ENCODE measurements around the gene CRELD2. TPM values are rescaled to one million over a fixed set of nuclear protein-coding genes. Genes with fewer than 3 reads are reported as not detected.
A peak's percentile ranks its signal among the peaks of the same experiment; 100 is the strongest.

The CRELD2 gene
- total and polyA plus RNA-seq, 2 of the 13 experiments (the other 11 are each of a cell fraction or from before 2014, with no cell fraction given) = 17.2 to 44.7 TPM

GRCh38 chr22:49906071-49906798 is 12.2 kb upstream of the CRELD2 start:
- ATAC-seq = no peak
- Histone ChIP-seq H2AFZ (ENCODE audit: low read length) (no peak overlapping the region), H3K36me3 (replicated peaks in 1 of 2; ENCODE audit: control insufficient read depth in 1 of 2, insufficient read depth in 2 of 2, low read length in 2 of 2) (peaks cover 7 to 36% of the 10 kb centered on the region in 2 experiments; a peak in 4 of 5 replicates), H3K9ac (ENCODE audit: insufficient read depth, low read depth, low read length) (no peak overlapping the region), H3K4me1 (ENCODE audit: insufficient read depth, low read length) (peaks cover 12% of the 10 kb centered on the region), H3K9me3 (ENCODE audit: low read length) (no peaks in the 10 kb centered on the region), H3K27me3 (ENCODE audit: control insufficient read depth in 1 of 2, insufficient read depth in 2 of 2, low read length in 2 of 2) (no peaks in the 10 kb centered on the region), H3K79me2 (ENCODE audit: insufficient read depth, low read length) (no peaks in the 10 kb centered on the region), H3K4me3 (replicated peaks in 1 of 3; ENCODE audit: insufficient read depth in 1 of 3, low read depth in 2 of 3, low read length in 3 of 3) (no peak overlapping the region), H4K20me1 (ENCODE audit: insufficient read depth, low read length) (peaks cover 3% of the 10 kb centered on the region; the same call in 1 of the 2 replicates), H3K4me2 (ENCODE audit: low read depth, low read length) (no peak overlapping the region), H3K27ac (ENCODE audit: extremely low read length, insufficient read depth, low read length) (no peak overlapping the region)
- in situ Hi-C loops (cut with HindIII; ENCODE audit: extremely low pct_ligation_motif_present, low pct_unique_long_range_greater_than_20kb) = no loop called here
- POLR2A ChIA-PET = no interaction called here
- TF ChIP-seq AGO2 (optimal IDR thresholded peaks at IDR 0.05; ENCODE audit: low read depth, low read length) (peak; percentile 49), MNT (IDR thresholded peaks at IDR 0.05) (no peak)
- CTCF ChIA-PET (ENCODE audit: low intra/inter-chr PET ratio, low total read pairs) = no interaction called here
- BruUV-seq (replicated peaks) = no TSS peak
- FAIRE-seq = no peak
- WGBS (ENCODE audit: low lambda C conversion rate) = 95% methylated on average over 12 of the region's 28 CpGs
- DNase-seq (ENCODE audit: low spot score) = no peak
- intact Hi-C loops (cut with micrococcal nuclease; ENCODE audit: unreplicated experiment) = no loop called here

GRCh38 chr22:49906799-49907290 is 11.6 kb upstream of the CRELD2 start:
- intact Hi-C loops (cut with micrococcal nuclease; ENCODE audit: unreplicated experiment) (no loop called here), in situ Hi-C loops (cut with HindIII; ENCODE audit: extremely low pct_ligation_motif_present, low pct_unique_long_range_greater_than_20kb) (no loop called here)
- no peak for ATAC-seq
- no peak for FAIRE-seq
- H2AFZ ChIP-seq (ENCODE audit: low read length) = no peak overlapping the region
- no TSS peak for BruUV-seq (replicated peaks)
- POLR2A ChIA-PET = no interaction called here
- no peak overlapping the region for H3K27ac ChIP-seq (ENCODE audit: extremely low read length, insufficient read depth, low read length)
- no peaks in the 10 kb centered on the region for H3K9me3 ChIP-seq (ENCODE audit: low read length)
- H3K9ac ChIP-seq (ENCODE audit: insufficient read depth, low read depth, low read length) = no peak overlapping the region
- peaks cover 12% of the 10 kb centered on the region for H3K4me1 ChIP-seq (ENCODE audit: insufficient read depth, low read length)
- 99% methylated on average over 10 of the region's 14 CpGs for WGBS (ENCODE audit: low lambda C conversion rate)
- peaks cover 7 to 36% of the 10 kb centered on the region in 2 experiments; a peak in 4 of 5 replicates for H3K36me3 ChIP-seq (replicated peaks in 1 of 2; ENCODE audit: control insufficient read depth in 1 of 2, insufficient read depth in 2 of 2, low read length in 2 of 2)
- CTCF ChIA-PET (ENCODE audit: low intra/inter-chr PET ratio, low total read pairs) = no interaction called here
- no peak overlapping the region for H3K4me2 ChIP-seq (ENCODE audit: low read depth, low read length)
- no peak overlapping the region for H3K4me3 ChIP-seq (replicated peaks in 1 of 3; ENCODE audit: insufficient read depth in 1 of 3, low read depth in 2 of 3, low read length in 3 of 3)
- H3K27me3 ChIP-seq (ENCODE audit: control insufficient read depth in 1 of 2, insufficient read depth in 2 of 2, low read length in 2 of 2) = no peaks in the 10 kb centered on the region
- TF ChIP-seq ZNF510 (CRISPR knock-in tag; IDR thresholded peaks at IDR 0.05; ENCODE audit: low read depth) = no peak
- no peak for TF ChIP-seq GATAD1 (CRISPR knock-in tag; IDR thresholded peaks at IDR 0.05)
- no peak for TF ChIP-seq ZKSCAN8 (CRISPR knock-in tag; IDR thresholded peaks at IDR 0.05; ENCODE audit: borderline replicate concordance)
- TF ChIP-seq KLF9 (CRISPR knock-in tag; IDR thresholded peaks at IDR 0.05; ENCODE audit: low read depth) = no peak
- no peak for TF ChIP-seq ZNF713 (CRISPR knock-in tag; IDR thresholded peaks at IDR 0.05)
- TF ChIP-seq ZNF451 (CRISPR knock-in tag; IDR thresholded peaks at IDR 0.05) = no peak
- no peak for TF ChIP-seq NFE2 (CRISPR knock-in tag; IDR thresholded peaks at IDR 0.05)
- no peaks in the 10 kb centered on the region for H4K20me1 ChIP-seq (ENCODE audit: insufficient read depth, low read length)
- DNase-seq (ENCODE audit: low spot score) = no peak
- no peaks in the 10 kb centered on the region for H3K79me2 ChIP-seq (ENCODE audit: insufficient read depth, low read length)

Data from HepG2 (cell line).